Thoracic aorta (tissue), 2 donors: Measurements from ENCODE around the gene TUFM. TPM values are rescaled to one million over a fixed set of nuclear protein-coding genes. Genes with fewer than 3 reads are reported as not detected.

Experiments
- ATAC-seq: fragments of 150-250 bp; one replicate; pipeline ENCODE4 v1.8.0; 2017; ENCODE audit warnings: low read depth; ENCODE audit not compliant: insufficient number of reproducible peaks, low FRiP score
- DNase-seq: peaks from one replicate; pipeline ENCODE4 v3.0.0-alpha.2; 2020; ENCODE audit warnings: low spot score
- H3K27ac ChIP-seq, 2 donors: fragments of 200-600 bp; sonication (generic); 1 replicate in 1 of 2; 2 replicates in 1 of 2; pipeline ENCODE4 v1.5.1; 2016; ENCODE audit warnings: mild to moderate bottlenecking in 2 of 2, moderate library complexity in 2 of 2
- H3K27me3 ChIP-seq: fragments of 200-600 bp; sonication (generic); replicated peaks from 2 replicates; pipeline ENCODE4 v1.6.0; 2016; ENCODE audit warnings: mild to moderate bottlenecking; ENCODE audit not compliant: insufficient read depth
- H3K36me3 ChIP-seq: fragments of 200-600 bp; sonication (generic); one replicate; pipeline ENCODE4 v1.5.1; 2016
- H3K4me1 ChIP-seq, 2 donors: fragments of 200-600 bp; sonication (generic); 1 replicate in 1 of 2; 2 replicates in 1 of 2; pipeline versions ENCODE4 v1.5.1 to v1.6.0; 2016; ENCODE audit warnings: low read depth in 2 of 2, mild to moderate bottlenecking in 1 of 2; ENCODE audit not compliant: control insufficient read depth in 1 of 2
- H3K4me3 ChIP-seq: fragments of 200-600 bp; sonication (generic); 2 replicates; pipeline ENCODE4 v1.5.1; 2016; ENCODE audit warnings: mild to moderate bottlenecking
- H3K9me3 ChIP-seq: fragments of 200-600 bp; sonication (generic); 2 replicates; pipeline ENCODE4 v1.5.1; 2016
- CTCF ChIP-seq: fragments of 200-600 bp; sonication (generic); IDR thresholded peaks from one replicate; pipeline ENCODE4 v1.5.1; 2019; ENCODE audit warnings: antibody characterized with exemption
- total RNA-seq, 2 donors: library from RNA; depleted of rRNA; stranded (reverse); fragments of >200 nt; gene quantifications; one replicate each; pipeline versions ENCODE4 v1.1.0 to v1.2.3, GENCODE V29; 2016

The TUFM gene
- total RNA-seq, 2 donors from 2014 or later: 48.9 to 50.2 TPM

GRCh38 chr16:28877655-28878000, 31.5 kb upstream of the TUFM start:
- TF ChIP-seq CTCF: no peak
- no peak for DNase-seq
- no peaks in the 10 kb centered on the region for H3K27me3 ChIP-seq
- ATAC-seq: no peak
- no peaks in the 10 kb centered on the region for H3K9me3 ChIP-seq
- H3K4me1 ChIP-seq: peaks cover 8 to 14% of the 10 kb centered on the region in 2 donors
- peaks cover 5% of the 10 kb centered on the region for H3K36me3 ChIP-seq
- no peak overlapping the region for H3K4me3 ChIP-seq
- H3K27ac ChIP-seq: no peak overlapping the region

DNA sequence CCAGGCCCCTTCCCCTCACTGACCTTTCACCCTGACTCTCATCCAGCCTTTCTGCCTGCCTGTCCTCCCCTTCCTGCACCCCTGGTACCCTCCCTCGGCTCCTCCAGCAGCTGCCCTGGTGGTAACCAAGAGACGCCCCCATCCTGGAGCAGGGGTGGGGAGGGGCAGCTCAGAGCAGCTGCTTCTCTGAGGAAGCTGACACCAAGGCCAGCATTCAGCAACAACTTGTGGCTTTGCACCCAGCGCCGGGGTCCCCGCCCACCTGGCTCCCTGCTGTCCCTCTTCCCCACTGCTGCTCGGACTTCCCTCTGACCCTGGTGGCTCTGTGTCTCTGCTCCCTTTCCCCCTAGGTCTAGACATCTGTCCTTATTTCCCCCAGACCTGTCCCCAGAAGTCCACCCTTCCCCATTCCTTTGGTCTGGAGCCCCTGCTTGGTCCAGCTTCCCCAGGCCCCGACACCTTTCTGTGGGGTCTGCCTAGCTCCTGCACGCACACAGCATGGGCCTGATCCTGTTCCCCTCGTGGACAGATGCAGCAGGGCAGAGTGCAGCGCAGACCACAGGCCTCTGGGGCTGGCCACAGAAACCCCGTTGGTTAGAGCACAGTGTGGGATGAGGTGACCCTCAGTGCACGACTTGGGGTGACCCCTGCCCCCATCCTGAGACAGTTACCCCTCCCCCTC, 31.0 kb upstream of the TUFM start:
- Histone ChIP-seq H3K27ac (no peak overlapping the region), H3K36me3 (peaks cover 10% of the 10 kb centered on the region), H3K4me1 (peaks cover 8 to 14% of the 10 kb centered on the region in 2 donors), H3K27me3 (no peaks in the 10 kb centered on the region), H3K9me3 (no peaks in the 10 kb centered on the region), H3K4me3 (no peak overlapping the region)
- DNase-seq (no peak), ATAC-seq (no peak)
- no peak for TF ChIP-seq CTCF

DNA sequence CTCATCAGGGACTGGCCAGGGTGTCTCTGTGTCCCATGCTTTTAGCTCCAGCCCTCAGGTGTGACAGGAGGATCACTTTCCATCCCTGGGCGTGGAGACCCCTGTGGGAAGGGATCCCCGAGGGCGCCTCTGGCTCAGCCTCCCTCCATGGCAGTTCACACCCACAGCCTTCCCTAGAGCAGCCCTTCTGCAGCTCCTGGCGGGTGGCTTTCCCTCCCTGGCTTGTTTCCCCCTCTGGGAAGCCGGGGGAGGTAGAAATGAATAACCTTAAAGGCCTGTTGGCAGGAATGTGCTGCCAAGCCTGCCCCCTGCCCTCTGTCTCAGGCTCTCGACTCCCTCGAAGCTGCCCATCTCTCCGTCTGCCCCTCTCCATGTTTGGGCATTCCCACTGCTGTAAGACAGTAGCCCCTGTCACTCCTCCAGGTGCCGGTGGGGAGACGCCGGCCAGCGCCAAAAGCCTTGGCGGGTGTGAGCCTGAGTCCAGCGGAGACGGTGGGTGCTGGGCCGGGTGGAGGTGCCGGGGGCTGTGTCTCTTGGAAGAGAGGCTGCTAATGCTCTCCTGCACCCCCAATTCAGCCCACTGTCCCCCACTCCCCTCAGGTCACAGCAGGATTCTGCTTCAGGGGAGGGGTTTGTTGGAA, 30.0 kb upstream of the TUFM start:
- H3K27me3 ChIP-seq: no peaks in the 10 kb centered on the region
- no peak for DNase-seq
- no peak for TF ChIP-seq CTCF
- H3K4me1 ChIP-seq: peaks cover 8 to 14% of the 10 kb centered on the region in 2 donors
- no peak for ATAC-seq
- no peaks in the 10 kb centered on the region for H3K9me3 ChIP-seq
- peaks cover 19% of the 10 kb centered on the region for H3K36me3 ChIP-seq
- H3K27ac ChIP-seq: no peak overlapping the region
- no peak overlapping the region for H3K4me3 ChIP-seq

DNA sequence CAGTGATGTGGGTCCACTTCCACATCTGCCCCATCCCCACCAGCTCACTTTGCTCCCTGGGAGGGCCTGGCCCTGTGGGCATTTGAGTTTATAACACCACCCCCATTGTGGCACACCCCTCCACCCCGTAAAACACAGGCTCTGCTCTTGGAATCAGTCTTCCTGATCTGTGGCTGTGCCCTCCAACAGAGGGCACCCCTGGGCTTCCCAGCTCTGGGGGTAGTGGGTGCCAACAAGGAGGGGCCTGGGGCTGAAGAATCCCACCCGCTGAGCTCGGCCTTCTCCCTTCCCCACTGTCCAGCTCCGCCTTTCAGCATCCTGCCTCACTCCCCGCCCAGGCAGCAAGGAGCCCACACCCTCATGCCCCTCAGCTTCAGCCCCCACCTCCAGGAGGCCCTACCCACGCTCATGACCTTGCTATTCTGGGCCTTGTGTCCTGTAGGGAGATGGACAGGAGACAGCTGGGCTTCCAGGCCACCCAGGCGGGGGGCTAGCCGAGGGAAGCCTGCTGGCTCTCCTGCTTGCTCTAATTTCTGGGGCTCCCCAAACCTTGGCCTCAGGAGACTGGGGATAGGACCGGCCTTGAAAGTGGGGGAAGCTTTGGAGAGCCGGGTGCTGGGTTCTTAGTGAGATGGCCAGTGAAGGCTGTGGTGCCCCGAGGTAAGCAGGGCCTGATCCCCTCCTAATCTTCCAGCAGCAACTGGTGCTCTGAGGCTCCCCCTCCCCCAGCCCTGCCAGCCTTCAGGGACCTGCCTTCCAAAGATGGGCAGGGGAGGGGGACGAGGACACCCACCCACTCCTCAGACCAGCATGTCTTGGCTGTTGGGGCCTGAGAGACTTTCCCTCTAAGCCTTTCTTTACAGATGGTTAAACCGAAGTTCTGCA, 29.2 kb upstream of the TUFM start:
- no peak overlapping the region for H3K4me3 ChIP-seq
- H3K27me3 ChIP-seq: no peaks in the 10 kb centered on the region
- H3K9me3 ChIP-seq: no peaks in the 10 kb centered on the region
- no peak for TF ChIP-seq CTCF
- H3K27ac ChIP-seq: no peak overlapping the region
- ATAC-seq (no peak), DNase-seq (no peak)
- peaks cover 7 to 12% of the 10 kb centered on the region in 2 donors for H3K4me1 ChIP-seq
- peaks cover 25% of the 10 kb centered on the region for H3K36me3 ChIP-seq

DNA sequence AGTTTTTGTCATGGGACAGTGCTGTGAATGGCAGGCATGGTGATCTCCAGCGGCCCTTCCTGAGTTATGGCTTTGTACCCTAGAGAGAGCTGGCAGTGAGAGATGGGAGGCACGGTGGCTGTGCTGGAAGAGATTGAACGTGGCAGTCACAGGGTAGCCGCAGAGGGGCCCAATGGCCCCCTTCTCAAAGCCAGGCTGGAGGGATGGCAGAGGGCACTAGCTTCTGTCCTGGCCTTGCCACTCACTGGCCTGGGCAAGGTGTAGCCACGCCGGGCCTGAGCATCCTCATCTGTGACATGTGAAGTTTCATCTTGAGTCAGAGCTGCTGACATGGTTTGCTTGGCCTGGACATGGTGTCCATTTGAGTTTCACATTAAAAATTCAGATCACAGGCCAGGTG, 28.3 kb upstream of the TUFM start:
- Histone ChIP-seq H3K36me3 (peaks cover 34% of the 10 kb centered on the region), H3K4me1 (peaks cover 3 to 6% of the 10 kb centered on the region in 2 donors), H3K27me3 (no peaks in the 10 kb centered on the region), H3K4me3 (no peak overlapping the region), H3K27ac (no peak overlapping the region), H3K9me3 (no peaks in the 10 kb centered on the region)
- no peak for ATAC-seq
- no peak for DNase-seq
- TF ChIP-seq CTCF: no peak
